IMR-90 (cell line): ENCODE results near the gene PANK3. TPM values are rescaled to one million over a fixed set of nuclear protein-coding genes. Genes with fewer than 3 reads are reported as not detected.

Experiments used
- ATAC-seq: fragments of 200-7000 bp; cut with Tn5 transposase; 2 replicates; pipeline ENCODE4 v1.9.1; 2020; ENCODE audit warnings: low read depth, mild to moderate bottlenecking, moderate library complexity
- BruUV-seq: library from RNA; stranded (reverse); fragments of 400-500 nt; replicated peaks from 2 replicates; lab custom pipeline; 2021; lab: Mats Ljungman, UMichigan
- CTCF ChIA-PET: fragments of 300-600 bp; formaldehyde crosslinking; extraction: SDS; loops from one replicate; lab custom pipeline; 2021; ENCODE audit warnings: antibody characterized with exemption; lab: Yijun Ruan, JAX
- POLR2A ChIA-PET: fragments of 300-600 bp; sonication (Branson Sonifier 250); formaldehyde crosslinking; loops from one replicate; lab custom pipeline; 2022; ENCODE audit warnings: antibody characterized with exemption; ENCODE audit not compliant: unreplicated experiment; lab: Charles Lee
- DNase-seq: peaks from one replicate; pipeline ENCODE4 v3.0.0; 2013
- H2AFZ ChIP-seq: replicated peaks from 2 replicates; pipeline ENCODE3; 2013; ENCODE audit warnings: low read length, mild to moderate bottlenecking; ENCODE audit not compliant: poor library complexity
- H2AK5ac ChIP-seq: 2 replicates; pipeline ENCODE4 v1.6.1; 2013; ENCODE audit warnings: low read depth, low read length, inconsistent platforms
- H2AK9ac ChIP-seq: replicated peaks from 2 replicates; pipeline ENCODE3; 2013; ENCODE audit warnings: mild to moderate bottlenecking, low read depth, low read length, moderate library complexity; ENCODE audit not compliant: poor library complexity
- H2BK120ac ChIP-seq: 2 replicates; pipeline ENCODE4 v1.6.1; 2013; ENCODE audit warnings: low read depth, low read length, inconsistent platforms
- H2BK15ac ChIP-seq: 3 replicates; pipeline ENCODE4 v1.6.1; 2013; ENCODE audit warnings: low read depth, low read length, inconsistent platforms
- H2BK20ac ChIP-seq: 2 replicates; pipeline ENCODE4 v1.6.1; 2013; ENCODE audit warnings: low read depth, mild to moderate bottlenecking, inconsistent platforms, low read length, moderate library complexity
- H2BK5ac ChIP-seq: 2 replicates; pipeline ENCODE4 v1.6.1; 2013; ENCODE audit warnings: mild to moderate bottlenecking, low read depth, low read length, inconsistent platforms; ENCODE audit not compliant: poor library complexity, severe bottlenecking
- H3K14ac ChIP-seq: replicated peaks from 2 replicates; pipeline ENCODE4 v1.6.1; 2013; ENCODE audit warnings: low read depth, low read length, inconsistent platforms
- H3K18ac ChIP-seq: 2 replicates; pipeline ENCODE4 v1.6.1; 2013; ENCODE audit warnings: low read depth, low read length, control low read depth
- H3K23ac ChIP-seq: 2 replicates; pipeline ENCODE4 v1.6.1; 2013; ENCODE audit warnings: low read depth, low read length, inconsistent platforms
- H3K27ac ChIP-seq: 2 replicates; pipeline ENCODE4 v1.5.1; 2013; ENCODE audit warnings: mild to moderate bottlenecking, control low read depth, low read length; ENCODE audit not compliant: insufficient read depth
- H3K27me3 ChIP-seq: 2 replicates; pipeline ENCODE4 v1.6.1; 2013; ENCODE audit warnings: low read length; ENCODE audit not compliant: control insufficient read depth, insufficient read depth
- H3K36me3 ChIP-seq: 2 replicates; pipeline ENCODE4 v1.6.1; 2013; ENCODE audit warnings: low read length, mixed read lengths; ENCODE audit not compliant: control insufficient read depth, insufficient read depth
- H3K4ac ChIP-seq: 2 replicates; pipeline ENCODE4 v1.6.1; 2013; ENCODE audit warnings: low read depth, low read length, inconsistent platforms
- H3K4me1 ChIP-seq: 2 replicates; pipeline ENCODE4 v1.6.1; 2013; ENCODE audit warnings: low read length, mixed read lengths; ENCODE audit not compliant: control insufficient read depth, insufficient read depth
- H3K4me2 ChIP-seq: 2 replicates; pipeline ENCODE4 v1.6.1; 2013; ENCODE audit warnings: low read depth, mild to moderate bottlenecking, control low read depth, low read length, moderate library complexity
- H3K4me3 ChIP-seq: 2 replicates; pipeline ENCODE4 v1.5.1; 2013; ENCODE audit warnings: low read depth, mild to moderate bottlenecking, control low read depth, low read length, moderate library complexity; ENCODE audit not compliant: insufficient read depth
- H3K56ac ChIP-seq: 2 replicates; pipeline ENCODE4 v1.6.1; 2013; ENCODE audit warnings: low read length, inconsistent platforms; ENCODE audit not compliant: insufficient read depth; ENCODE audit errors: extremely low read depth
- H3K79me1 ChIP-seq, 2 experiments: 2 replicates each; pipeline ENCODE4 v1.6.1; 2013; ENCODE audit warnings: low read length in 2 of 2, inconsistent platforms in 1 of 2, low read depth in 1 of 2
- H3K9ac ChIP-seq: 2 replicates; pipeline ENCODE4 v1.6.1; 2013; ENCODE audit warnings: low read depth, low read length, control low read depth
- H3K9me1 ChIP-seq: 2 replicates; pipeline ENCODE4 v1.6.1; 2013; ENCODE audit warnings: low read length, inconsistent platforms; ENCODE audit not compliant: insufficient read depth
- H3K9me3 ChIP-seq: 2 replicates; pipeline ENCODE4 v1.6.1; 2013; ENCODE audit warnings: low read length; ENCODE audit not compliant: control insufficient read depth, insufficient read depth
- H4K20me1 ChIP-seq: 2 replicates; pipeline ENCODE4 v1.6.1; 2013; ENCODE audit warnings: low read length, inconsistent platforms; ENCODE audit not compliant: insufficient read depth
- H4K5ac ChIP-seq: 2 replicates; pipeline ENCODE4 v1.6.1; 2013; ENCODE audit warnings: mild to moderate bottlenecking, low read depth, low read length, control low read depth
- H4K8ac ChIP-seq, 2 experiments: 2 replicates each; pipeline ENCODE4 v1.6.1; 2013; ENCODE audit warnings: low read depth in 2 of 2, low read length in 2 of 2, control low read depth in 1 of 2, inconsistent platforms in 1 of 2
- H4K91ac ChIP-seq: 2 replicates; pipeline ENCODE4 v1.6.1; 2013; ENCODE audit warnings: low read depth, low read length, inconsistent platforms; ENCODE audit not compliant: insufficient read depth
- BHLHE40 ChIP-seq: fragments of 150-350 bp; IDR thresholded peaks from 2 replicates; pipeline ENCODE4 v1.6.1; 2016; ENCODE audit warnings: mild to moderate bottlenecking, low read depth, low read length
- CEBPB ChIP-seq: IDR thresholded peaks from 2 replicates; pipeline ENCODE4 v1.6.1; 2012; ENCODE audit warnings: low read depth, low read length, improper control_type of control experiment
- CHD1 ChIP-seq: IDR thresholded peaks from 2 replicates; pipeline ENCODE4 v1.6.1; 2012; ENCODE audit warnings: low read depth, low read length, improper control_type of control experiment
- ELK1 ChIP-seq: fragments of 150-350 bp; IDR thresholded peaks from 2 replicates; pipeline ENCODE4 v1.6.1; 2016; ENCODE audit warnings: low read depth, mild to moderate bottlenecking, low read length, moderate library complexity, borderline replicate concordance
- FOS ChIP-seq: fragments of 150-350 bp; IDR thresholded peaks from 2 replicates; pipeline ENCODE4 v1.6.1; 2016; ENCODE audit warnings: low read depth, low read length
- MAFK ChIP-seq: IDR thresholded peaks from 2 replicates; pipeline ENCODE4 v1.6.1; 2012; ENCODE audit warnings: low read depth, low read length, improper control_type of control experiment
- MAZ ChIP-seq: IDR thresholded peaks from 2 replicates; pipeline ENCODE4 v1.6.1; 2012; ENCODE audit warnings: low read depth, mild to moderate bottlenecking, low read length, improper control_type of control experiment, moderate library complexity, borderline replicate concordance
- MXI1 ChIP-seq: IDR thresholded peaks from 2 replicates; pipeline ENCODE4 v1.6.1; 2012; ENCODE audit warnings: low read depth, mild to moderate bottlenecking, low read length, moderate library complexity, borderline replicate concordance
- NFE2L2 ChIP-seq: fragments of 150-350 bp; IDR thresholded peaks from 2 replicates; pipeline ENCODE4 v1.6.1; 2016; ENCODE audit warnings: low read depth, mild to moderate bottlenecking, low read length
- POLR2A ChIP-seq: IDR thresholded peaks from 2 replicates; pipeline ENCODE4 v1.6.1; 2012; ENCODE audit warnings: mild to moderate bottlenecking, low read depth, low read length
- RAD21 ChIP-seq: IDR thresholded peaks from 2 replicates; pipeline ENCODE4 v1.6.1; 2012; ENCODE audit warnings: low read length, improper control_type of control experiment
- RCOR1 ChIP-seq: IDR thresholded peaks from 2 replicates; pipeline ENCODE4 v1.6.1; 2012; ENCODE audit warnings: mild to moderate bottlenecking, low read length, improper control_type of control experiment; ENCODE audit not compliant: insufficient replicate concordance
- RFX5 ChIP-seq: IDR thresholded peaks from 2 replicates; pipeline ENCODE4 v1.8.0; 2012; ENCODE audit warnings: low read depth, mild to moderate bottlenecking, low read length, moderate library complexity
- SMC3 ChIP-seq: fragments of 150-350 bp; IDR thresholded peaks from 2 replicates; pipeline ENCODE4 v1.6.1; 2016; ENCODE audit warnings: low read depth, mild to moderate bottlenecking, antibody characterized with exemption, low read length, moderate library complexity
- USF2 ChIP-seq: fragments of 150-350 bp; IDR thresholded peaks from 2 replicates; pipeline ENCODE4 v1.6.1; 2017; ENCODE audit warnings: mild to moderate bottlenecking, antibody characterized with exemption, low read length, low read depth
- WGBS, 2 experiments: methylation state at CpG; one replicate each; pipeline versions ENCODE4 v1.1.5 to v1.1.7; 2013; ENCODE audit warnings: missing lambda C conversion rate in 2 of 2; ENCODE audit not compliant: insufficient read length in 1 of 2; ENCODE audit errors: extremely low coverage in 2 of 2; 5-methylcytosine and 5-hydroxymethylcytosine counted together
- dilution Hi-C: fragments of 300-500 bp; cut with HindIII; formaldehyde crosslinking; loops from one replicate; pipeline ENCODE4 v1.14.3; 2018; ENCODE audit warnings: low sequenced_read_pairs; ENCODE audit not compliant: unreplicated experiment
- in situ Hi-C: fragments of 300-500 bp; cut with MboI; formaldehyde crosslinking; loops from 3 replicates; pipeline ENCODE4 v1.14.3; 2019; ENCODE audit warnings: low sequenced_read_pairs, inconsistent platforms, mixed read lengths
- intact Hi-C: fragments of 100-400 bp; cut with micrococcal nuclease; formaldehyde crosslinking; loops from 2 replicates; pipeline ENCODE4 v1.10.0; 2022
- polyA plus RNA-seq, 3 experiments: library from polyadenylated mRNA; depleted of rRNA; stranded (reverse); fragments of >200 nt; gene quantifications; 2 replicates each; pipeline ENCODE4 v1.2.3, GENCODE V29; 2012; ENCODE audit warnings: low replicate concordance in 1 of 3
- total RNA-seq: library from RNA; depleted of rRNA; stranded (reverse); fragments of >200 nt; gene quantifications from 2 replicates; pipeline ENCODE4 v1.2.3, GENCODE V29; 2012
- TF ChIP-seq, protein P1 (sequence below): conservative IDR thresholded peaks from 2 replicates; pipeline ENCODE4 v1.5.1; 2012; ENCODE audit warnings: mild to moderate bottlenecking, low read depth, low read length, improper control_type of control experiment

PANK3 gene
- total and polyA plus RNA-seq, 2 of the 4 experiments (the other 2 are of a cell fraction) = 6.9 to 21.0 TPM

- Histone ChIP-seq H3K56ac (no peak overlapping the region), H2BK15ac (no peak overlapping the region), H3K9me1 (no peaks in the 10 kb centered on the region), H2AK5ac (no peak overlapping the region), H4K91ac (no peak overlapping the region), H4K20me1 (no peaks in the 10 kb centered on the region), H3K4ac (no peak overlapping the region), H3K14ac (no peak overlapping the region), H4K5ac (no peak overlapping the region), H2BK20ac (no peak overlapping the region), H3K9ac (no peak overlapping the region), H2BK5ac (no peak overlapping the region), H2AFZ (no peak overlapping the region), H4K8ac (no peak overlapping the region), H2AK9ac (no peak overlapping the region), H3K27ac (no peak overlapping the region), H3K4me3 (no peak overlapping the region), H3K18ac (no peak overlapping the region), H3K4me2 (no peak overlapping the region), H3K27me3 (peaks cover 4% of the 10 kb centered on the region; the same call in 1 of the 2 replicates), H3K9me3 (no peaks in the 10 kb centered on the region), H3K36me3 (no peaks in the 10 kb centered on the region), H2BK120ac (no peak overlapping the region), H3K4me1 (no peaks in the 10 kb centered on the region), H3K79me1 (no peaks in the 10 kb centered on the region), H3K23ac (no peak overlapping the region)
- intact Hi-C loops = no loop called here
- 83% methylated on average over 1 of the region's 2 CpGs; no CpG with 5 or more reads in 1 of the 2 experiments for WGBS, 2 experiments
- ATAC-seq (no peak), DNase-seq (no peak)
- in situ Hi-C loops = no loop called here
- no peak for TF ChIP-seq USF2
- no peak for TF ChIP-seq CEBPB
- TF ChIP-seq ELK1 = no peak
- no peak for TF ChIP-seq BHLHE40
- no peak for TF ChIP-seq POLR2A
- TF ChIP-seq NFE2L2 = no peak
- no peak for TF ChIP-seq MXI1
- TF ChIP-seq RCOR1 = no peak
- no peak for TF ChIP-seq CHD1
- TF ChIP-seq RFX5 = no peak
- TF ChIP-seq SMC3 = no peak
- TF ChIP-seq, protein P1, sequence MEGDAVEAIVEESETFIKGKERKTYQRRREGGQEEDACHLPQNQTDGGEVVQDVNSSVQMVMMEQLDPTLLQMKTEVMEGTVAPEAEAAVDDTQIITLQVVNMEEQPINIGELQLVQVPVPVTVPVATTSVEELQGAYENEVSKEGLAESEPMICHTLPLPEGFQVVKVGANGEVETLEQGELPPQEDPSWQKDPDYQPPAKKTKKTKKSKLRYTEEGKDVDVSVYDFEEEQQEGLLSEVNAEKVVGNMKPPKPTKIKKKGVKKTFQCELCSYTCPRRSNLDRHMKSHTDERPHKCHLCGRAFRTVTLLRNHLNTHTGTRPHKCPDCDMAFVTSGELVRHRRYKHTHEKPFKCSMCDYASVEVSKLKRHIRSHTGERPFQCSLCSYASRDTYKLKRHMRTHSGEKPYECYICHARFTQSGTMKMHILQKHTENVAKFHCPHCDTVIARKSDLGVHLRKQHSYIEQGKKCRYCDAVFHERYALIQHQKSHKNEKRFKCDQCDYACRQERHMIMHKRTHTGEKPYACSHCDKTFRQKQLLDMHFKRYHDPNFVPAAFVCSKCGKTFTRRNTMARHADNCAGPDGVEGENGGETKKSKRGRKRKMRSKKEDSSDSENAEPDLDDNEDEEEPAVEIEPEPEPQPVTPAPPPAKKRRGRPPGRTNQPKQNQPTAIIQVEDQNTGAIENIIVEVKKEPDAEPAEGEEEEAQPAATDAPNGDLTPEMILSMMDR = no peak
- TF ChIP-seq MAFK = no peak
- no peak for TF ChIP-seq FOS
- no peak for TF ChIP-seq MAZ
- TF ChIP-seq RAD21 = no peak
- ChIA-PET POLR2A (interaction anchor here (0.8 kb wide), 1 partner anchor 9 kb away, joined by 5 read pairs; no protein-coding TSS in a partner anchor), CTCF (no interaction called here)
- no TSS peak for BruUV-seq
- dilution Hi-C loops = no loop called here
Measured at GRCh38 chr5:168537176-168537575, 42.0 kb downstream of the PANK3 start.
